Peyer's patch (tissue), 4 donors: ENCODE data around the gene NKD1. TPM values are rescaled to one million over a fixed set of nuclear protein-coding genes. Genes with fewer than 3 reads are reported as not detected.

Experiments
- DNase-seq, 3 donors: peaks; one replicate each; pipeline ENCODE4 v3.0.0-alpha.2; 2017 to 2019
- H3K27ac ChIP-seq, 4 donors: fragments of 200-600 bp; sonication (generic); one replicate each; pipeline ENCODE4 v1.5.1; 2016 to 2019
- H3K27me3 ChIP-seq, 2 donors: fragments of 200-600 bp; sonication (generic); one replicate each; pipeline ENCODE4 v1.5.1; 2019
- H3K36me3 ChIP-seq, 3 donors: fragments of 200-600 bp; sonication (generic); one replicate each; pipeline ENCODE4 v1.5.1; 2016 to 2019
- H3K4me1 ChIP-seq, 4 donors: fragments of 200-600 bp; sonication (generic); one replicate each; pipeline ENCODE4 v1.5.1; 2016 to 2019
- H3K4me3 ChIP-seq, 4 donors: fragments of 200-600 bp; sonication (generic); 1 replicate in 3 of 4; 2 replicates in 1 of 4; pipeline ENCODE4 v1.5.1; 2016 to 2019; ENCODE audit warnings: mild to moderate bottlenecking in 1 of 4
- H3K9me3 ChIP-seq, 4 donors: fragments of 200-600 bp; sonication (generic); one replicate each; pipeline ENCODE4 v1.5.1; 2016 to 2019; ENCODE audit warnings: mild to moderate bottlenecking in 1 of 4
- POLR2A ChIP-seq, 2 donors: fragments of 450-650 bp; IDR thresholded peaks; one replicate each; pipeline ENCODE4 v1.5.1; 2017; ENCODE audit warnings: antibody characterized with exemption in 2 of 2, mild to moderate bottlenecking in 2 of 2, moderate library complexity in 2 of 2
- total RNA-seq, 4 donors: library from RNA; depleted of rRNA; stranded (reverse); fragments of >200 nt; gene quantifications; one replicate each; pipeline ENCODE4 v1.1.0, GENCODE V29; 2016
- TF ChIP-seq, protein P1 (sequence below), 6 experiments: fragments of 450-650 bp in 4 of 6; fragments of 200-600 bp in 2 of 6; sonication (generic) in 1 of 6; IDR thresholded peaks; one replicate each; pipeline ENCODE4 v1.5.1; 2017 to 2019; ENCODE audit warnings: antibody characterized with exemption in 6 of 6, mild to moderate bottlenecking in 3 of 6, moderate library complexity in 1 of 6

The NKD1 gene
- total RNA-seq, 4 donors from 2014 or later: 1.7 to 4.0 (median 3.4) TPM

DNA sequence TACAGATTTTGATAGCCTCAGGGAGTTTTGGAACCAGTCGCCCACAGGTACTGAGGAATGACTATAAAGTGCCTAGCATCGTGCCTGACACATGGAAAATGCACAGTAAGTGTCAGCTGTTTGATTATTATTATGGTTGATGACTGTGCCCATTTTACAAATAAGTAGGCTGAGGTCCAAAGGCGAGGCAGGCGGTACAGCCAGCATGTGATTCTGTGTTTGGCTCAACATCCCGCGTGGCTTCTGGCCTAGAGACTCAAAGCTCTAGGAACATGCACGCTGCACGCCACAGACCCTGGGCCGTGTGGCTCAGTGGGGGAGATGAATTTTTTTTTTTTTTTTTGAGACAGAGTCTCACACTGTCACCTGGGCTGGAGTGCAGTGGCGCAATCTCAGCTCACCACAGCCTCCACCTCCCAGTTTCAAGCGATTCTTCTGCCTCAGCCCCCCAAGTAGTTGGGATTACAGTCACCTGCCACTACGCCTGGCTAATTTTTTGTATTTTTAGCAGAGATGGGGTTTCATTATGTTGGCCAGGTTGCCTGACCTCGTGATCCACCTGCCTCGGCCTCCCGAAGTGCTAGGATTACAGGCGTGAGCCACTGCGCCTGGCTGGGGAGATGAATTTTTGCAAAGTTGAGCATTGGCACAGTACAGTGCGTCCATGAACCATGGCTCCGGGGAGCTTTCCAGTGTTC, 57.7 kb downstream of the NKD1 start:
- H3K4me1 ChIP-seq: peaks cover 0 to 26% (median 0%) of the 10 kb centered on the region in 4 donors
- peak overlapping the region in 1 of 4 donors; percentile 29 for H3K27ac ChIP-seq
- peaks cover 0 to 3% (median 0%) of the 10 kb centered on the region in 4 donors for H3K9me3 ChIP-seq
- H3K4me3 ChIP-seq: no peak overlapping the region
- no peaks in the 10 kb centered on the region for H3K27me3 ChIP-seq
- no peaks in the 10 kb centered on the region for H3K36me3 ChIP-seq
- TF ChIP-seq, protein P1, sequence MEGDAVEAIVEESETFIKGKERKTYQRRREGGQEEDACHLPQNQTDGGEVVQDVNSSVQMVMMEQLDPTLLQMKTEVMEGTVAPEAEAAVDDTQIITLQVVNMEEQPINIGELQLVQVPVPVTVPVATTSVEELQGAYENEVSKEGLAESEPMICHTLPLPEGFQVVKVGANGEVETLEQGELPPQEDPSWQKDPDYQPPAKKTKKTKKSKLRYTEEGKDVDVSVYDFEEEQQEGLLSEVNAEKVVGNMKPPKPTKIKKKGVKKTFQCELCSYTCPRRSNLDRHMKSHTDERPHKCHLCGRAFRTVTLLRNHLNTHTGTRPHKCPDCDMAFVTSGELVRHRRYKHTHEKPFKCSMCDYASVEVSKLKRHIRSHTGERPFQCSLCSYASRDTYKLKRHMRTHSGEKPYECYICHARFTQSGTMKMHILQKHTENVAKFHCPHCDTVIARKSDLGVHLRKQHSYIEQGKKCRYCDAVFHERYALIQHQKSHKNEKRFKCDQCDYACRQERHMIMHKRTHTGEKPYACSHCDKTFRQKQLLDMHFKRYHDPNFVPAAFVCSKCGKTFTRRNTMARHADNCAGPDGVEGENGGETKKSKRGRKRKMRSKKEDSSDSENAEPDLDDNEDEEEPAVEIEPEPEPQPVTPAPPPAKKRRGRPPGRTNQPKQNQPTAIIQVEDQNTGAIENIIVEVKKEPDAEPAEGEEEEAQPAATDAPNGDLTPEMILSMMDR (IDR thresholded peaks at IDR 0.05): no peak
- no peak for TF ChIP-seq POLR2A (IDR thresholded peaks at IDR 0.05)
- DNase-seq: no peak

DNA sequence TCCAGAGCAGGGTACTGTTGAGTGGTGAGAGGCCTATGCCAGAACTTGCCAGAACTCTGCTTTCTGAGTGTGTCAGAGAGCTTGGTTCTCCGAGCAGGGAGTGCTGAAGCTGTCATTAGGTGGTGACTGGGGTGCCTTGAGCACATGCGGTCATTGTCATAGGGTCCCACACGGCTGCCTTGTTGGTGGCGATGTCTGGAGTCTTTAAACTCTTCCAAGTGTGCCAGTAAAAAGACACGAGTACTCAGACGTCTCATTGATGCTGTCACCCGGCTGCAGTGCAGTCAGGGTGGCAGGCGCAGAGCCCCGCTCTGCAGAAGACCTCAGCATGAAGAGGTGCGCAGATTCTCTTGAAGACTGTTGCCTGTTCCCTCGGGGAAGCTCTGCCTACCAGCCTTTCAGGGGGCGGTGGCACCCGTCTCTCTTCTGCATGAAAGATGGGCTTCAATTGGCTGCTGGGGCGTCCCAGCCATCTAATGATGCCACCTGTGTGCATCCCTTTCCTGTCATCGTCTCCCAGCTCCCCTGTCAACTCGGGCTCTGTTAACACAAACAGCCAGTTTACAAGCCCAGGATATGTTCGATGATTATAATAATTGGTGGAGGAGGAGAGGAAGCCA, 58.3 kb downstream of the NKD1 start:
- Histone ChIP-seq H3K9me3 (peaks cover 0 to 3% (median 0%) of the 10 kb centered on the region in 4 donors), H3K4me3 (no peak overlapping the region), H3K4me1 (peaks cover 0 to 19% (median 0%) of the 10 kb centered on the region in 4 donors), H3K27ac (peak overlapping the region in 1 of 4 donors; percentile 29), H3K27me3 (no peaks in the 10 kb centered on the region), H3K36me3 (no peaks in the 10 kb centered on the region)
- no peak for DNase-seq
- no peak for TF ChIP-seq POLR2A (IDR thresholded peaks at IDR 0.05)
- TF ChIP-seq, protein P1 (IDR thresholded peaks at IDR 0.05): no peak

- peaks cover 0 to 14% (median 0%) of the 10 kb centered on the region in 4 donors for H3K4me1 ChIP-seq
- TF ChIP-seq POLR2A (IDR thresholded peaks at IDR 0.05): no peak
- TF ChIP-seq, protein P1 (IDR thresholded peaks at IDR 0.05): no peak
Measured at GRCh38 chr16:50607051-50607431, 58.8 kb downstream of the NKD1 start.

DNA sequence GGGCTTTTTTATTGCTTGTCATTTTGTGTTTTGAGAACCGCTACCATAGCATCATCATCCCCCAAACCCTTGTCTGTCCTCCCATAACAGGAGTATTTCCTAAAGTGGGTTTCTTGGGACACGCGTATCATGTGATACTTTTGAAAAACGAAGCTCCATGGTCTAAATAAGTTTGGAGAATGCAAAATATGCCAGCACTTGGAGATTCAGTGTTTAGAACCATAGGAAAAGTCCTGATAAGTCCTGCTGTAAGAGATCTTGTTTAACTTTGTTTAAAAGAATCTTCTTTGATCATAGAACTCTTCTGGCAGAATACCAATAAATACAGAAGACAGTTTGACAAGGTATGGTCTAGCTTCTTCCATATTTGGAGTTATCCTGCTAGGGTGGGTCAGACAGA, 59.3 kb downstream of the NKD1 start:
- Histone ChIP-seq H3K4me1 (peaks cover 0 to 10% (median 0%) of the 10 kb centered on the region in 4 donors), H3K27ac (peak overlapping the region in 2 of 4 donors; percentile 19 to 39), H3K9me3 (peaks cover 0 to 3% (median 0%) of the 10 kb centered on the region in 4 donors), H3K27me3 (no peaks in the 10 kb centered on the region), H3K36me3 (no peaks in the 10 kb centered on the region), H3K4me3 (no peak overlapping the region)
- DNase-seq: no peak
- TF ChIP-seq, protein P1 (IDR thresholded peaks at IDR 0.05): no peak
- no peak for TF ChIP-seq POLR2A (IDR thresholded peaks at IDR 0.05)

More at GRCh38 chr16:50607051-50607431, 58.8 kb downstream of the NKD1 start:
- Histone ChIP-seq H3K4me3 (no peak overlapping the region), H3K27ac (peak overlapping the region in 1 of 4 donors; percentile 29), H3K27me3 (no peaks in the 10 kb centered on the region), H3K36me3 (no peaks in the 10 kb centered on the region), H3K9me3 (peaks cover 0 to 3% (median 0%) of the 10 kb centered on the region in 4 donors)
- no peak for DNase-seq

GRCh38 chr16:50607970-50608557, 59.9 kb downstream of the NKD1 start:
- TF ChIP-seq, protein P1 (IDR thresholded peaks at IDR 0.05): no peak
- no peak for TF ChIP-seq POLR2A (IDR thresholded peaks at IDR 0.05)
- Histone ChIP-seq H3K4me1 (peaks cover 0 to 7% (median 0%) of the 10 kb centered on the region in 4 donors), H3K27me3 (no peaks in the 10 kb centered on the region), H3K36me3 (no peaks in the 10 kb centered on the region), H3K4me3 (no peak overlapping the region), H3K9me3 (peaks cover 0 to 3% (median 0%) of the 10 kb centered on the region in 4 donors), H3K27ac (peak overlapping the region in 2 of 4 donors; percentile 39 to 54)
- DNase-seq: no peak
